Measurements from ENCODE around the gene MTR. TPM values are rescaled to one million over a fixed set of nuclear protein-coding genes. Genes with fewer than 3 reads are reported as not detected.
"Not testable (repeated sequence)": the region's sequence is repeated elsewhere in the genome, so short reads cannot be mapped to it uniquely, and the experiment has no call there.

Gene MTR
- total RNA-seq, 6 donors from 2014 or later: 21.0 to 44.0 (median 29.3) TPM

DNA sequence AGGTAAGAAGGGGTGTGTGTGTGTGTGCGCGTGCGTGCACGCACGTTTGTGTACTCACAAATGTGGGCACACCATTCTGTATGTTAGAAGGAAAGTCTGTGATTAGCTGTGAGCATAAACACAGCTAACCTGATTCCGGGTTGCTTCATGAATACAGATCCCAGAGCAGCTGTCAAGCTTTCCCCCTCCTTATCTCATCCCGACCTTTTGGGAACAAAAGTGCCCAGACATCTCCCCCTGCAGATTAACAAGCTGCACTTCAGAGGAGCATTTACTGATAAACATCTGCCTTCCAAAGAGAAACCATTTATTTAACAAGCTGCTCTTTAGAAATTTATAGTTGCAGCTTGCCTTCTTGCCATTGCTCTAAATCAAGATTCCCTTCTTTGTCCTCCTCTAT, 112.1 kb downstream of the MTR start:
- TF ChIP-seq POLR2A (IDR thresholded peaks at IDR 0.05): no peak
- TF ChIP-seq, protein P1, sequence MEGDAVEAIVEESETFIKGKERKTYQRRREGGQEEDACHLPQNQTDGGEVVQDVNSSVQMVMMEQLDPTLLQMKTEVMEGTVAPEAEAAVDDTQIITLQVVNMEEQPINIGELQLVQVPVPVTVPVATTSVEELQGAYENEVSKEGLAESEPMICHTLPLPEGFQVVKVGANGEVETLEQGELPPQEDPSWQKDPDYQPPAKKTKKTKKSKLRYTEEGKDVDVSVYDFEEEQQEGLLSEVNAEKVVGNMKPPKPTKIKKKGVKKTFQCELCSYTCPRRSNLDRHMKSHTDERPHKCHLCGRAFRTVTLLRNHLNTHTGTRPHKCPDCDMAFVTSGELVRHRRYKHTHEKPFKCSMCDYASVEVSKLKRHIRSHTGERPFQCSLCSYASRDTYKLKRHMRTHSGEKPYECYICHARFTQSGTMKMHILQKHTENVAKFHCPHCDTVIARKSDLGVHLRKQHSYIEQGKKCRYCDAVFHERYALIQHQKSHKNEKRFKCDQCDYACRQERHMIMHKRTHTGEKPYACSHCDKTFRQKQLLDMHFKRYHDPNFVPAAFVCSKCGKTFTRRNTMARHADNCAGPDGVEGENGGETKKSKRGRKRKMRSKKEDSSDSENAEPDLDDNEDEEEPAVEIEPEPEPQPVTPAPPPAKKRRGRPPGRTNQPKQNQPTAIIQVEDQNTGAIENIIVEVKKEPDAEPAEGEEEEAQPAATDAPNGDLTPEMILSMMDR (IDR thresholded peaks at IDR 0.05): no peak
- no peak for TF ChIP-seq POLR2AphosphoS5 (IDR thresholded peaks at IDR 0.05)
- TF ChIP-seq EP300 (IDR thresholded peaks at IDR 0.05): no peak
- Histone ChIP-seq H3K36me3 (no peaks in the 10 kb centered on the region), H3K9me3 (no peaks in the 10 kb centered on the region), H3K4me1 (no peaks in the 10 kb centered on the region), H3K27ac (no peak overlapping the region), H3K27me3 (no peaks in the 10 kb centered on the region), H3K4me3 (no peak overlapping the region)
- DNase-seq (peak in 1 of 2 donors; percentile 46), ATAC-seq (ENCODE audit: low FRiP score in 2 of 2) (no peak)
- 66 to 68% methylated on average over 7 of the region's 7 CpGs for WGBS, 2 donors

GRCh38 chr1:236908669-236909068, 113.6 kb downstream of the MTR start:
- TF ChIP-seq POLR2AphosphoS5 (IDR thresholded peaks at IDR 0.05) (no peak), POLR2A (IDR thresholded peaks at IDR 0.05) (no peak), EP300 (IDR thresholded peaks at IDR 0.05) (no peak)
- TF ChIP-seq, protein P1 (IDR thresholded peaks at IDR 0.05): no peak
- ATAC-seq (ENCODE audit: low FRiP score in 2 of 2): no peak
- no peak overlapping the region for H3K27ac ChIP-seq
- no peak for DNase-seq
- no peaks in the 10 kb centered on the region for H3K4me1 ChIP-seq
- H3K27me3 ChIP-seq: no peaks in the 10 kb centered on the region
- no peaks in the 10 kb centered on the region for H3K9me3 ChIP-seq
- H3K36me3 ChIP-seq: no peaks in the 10 kb centered on the region
- no peak overlapping the region for H3K4me3 ChIP-seq
- WGBS, 2 donors: 88 to 93% methylated on average over 2 of the region's 2 CpGs

- 96% methylated on average over 7 of the region's 7 CpGs for WGBS, 2 donors
These were observed 116.0 kb downstream of the MTR start for GRCh38 chr1:236911047-236911446.

GRCh38 chr1:236913371-236914037, 118.4 kb downstream of the MTR start:
- Histone ChIP-seq H3K27me3 (no peaks in the 10 kb centered on the region), H3K4me1 (no peaks in the 10 kb centered on the region), H3K9me3 (peaks cover 5 to 17% (median 6%) of the 10 kb centered on the region in 4 donors), H3K27ac (no peak overlapping the region), H3K36me3 (no peaks in the 10 kb centered on the region), H3K4me3 (no peak overlapping the region)
- WGBS, 2 donors: 70 to 72% methylated on average over 2 of the region's 2 CpGs
- DNase-seq (no peak), ATAC-seq (ENCODE audit: low FRiP score in 2 of 2) (no peak)
- TF ChIP-seq POLR2AphosphoS5 (IDR thresholded peaks at IDR 0.05) (no peak), POLR2A (IDR thresholded peaks at IDR 0.05) (no peak), EP300 (IDR thresholded peaks at IDR 0.05) (no peak)
- TF ChIP-seq, protein P1 (IDR thresholded peaks at IDR 0.05): no peak

More at GRCh38 chr1:236911047-236911446, 116.0 kb downstream of the MTR start:
- H3K9me3 ChIP-seq; H3K36me3 ChIP-seq; ATAC-seq (ENCODE audit: low FRiP score in 2 of 2); H3K4me1 ChIP-seq; H3K4me3 ChIP-seq; H3K27ac ChIP-seq; DNase-seq; H3K27me3 ChIP-seq: not testable (repeated sequence)

DNA sequence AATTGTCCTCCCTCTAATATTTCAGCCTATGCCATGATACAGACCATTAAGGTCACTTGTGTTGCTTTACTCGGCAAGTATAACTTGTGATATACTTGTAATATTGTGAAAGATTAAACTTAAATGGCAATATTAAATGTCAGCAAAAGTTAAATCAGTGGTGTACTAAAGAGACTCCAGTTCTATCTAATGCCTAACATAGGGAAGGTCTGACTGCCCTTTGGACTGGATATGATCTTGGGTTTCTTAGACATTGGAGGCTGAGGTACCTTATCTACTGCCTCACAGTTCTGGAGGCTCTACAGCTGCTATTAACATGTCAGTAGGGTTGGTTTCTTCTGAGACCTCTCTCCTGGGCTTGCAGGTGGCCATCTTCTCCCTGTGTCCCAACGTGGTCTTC, 119.3 kb downstream of the MTR start:
- Histone ChIP-seq H3K4me1 (no peaks in the 10 kb centered on the region), H3K4me3 (no peak overlapping the region), H3K9me3 (peaks cover 5 to 17% (median 6%) of the 10 kb centered on the region in 4 donors), H3K27me3 (no peaks in the 10 kb centered on the region), H3K27ac (no peak overlapping the region), H3K36me3 (no peaks in the 10 kb centered on the region)
- WGBS, 2 donors: 77 to 81% methylated on average over 2 of the region's 2 CpGs
- TF ChIP-seq POLR2AphosphoS5 (IDR thresholded peaks at IDR 0.05) (no peak), POLR2A (IDR thresholded peaks at IDR 0.05) (no peak), EP300 (IDR thresholded peaks at IDR 0.05) (no peak)
- TF ChIP-seq, protein P1 (IDR thresholded peaks at IDR 0.05): no peak
- DNase-seq (no peak), ATAC-seq (ENCODE audit: low FRiP score in 2 of 2) (no peak)
